H9 (cell line): ENCODE measurements around the gene UFM1. TPM values are rescaled to one million over a fixed set of nuclear protein-coding genes. Genes with fewer than 3 reads are reported as not detected.

Experiments
- DNase-seq: peaks from one replicate; pipeline ENCODE4 v3.0.0-alpha.2; 2017
- H2AFZ ChIP-seq: one replicate; pipeline ENCODE4 v1.6.1; 2013; ENCODE audit warnings: mild to moderate bottlenecking, low read length, control low read depth, moderate library complexity
- H2AK5ac ChIP-seq: 2 replicates; pipeline ENCODE4 v1.6.1; 2013; ENCODE audit warnings: low read length, control low read depth, mixed read lengths; ENCODE audit not compliant: insufficient read length
- H2BK120ac ChIP-seq: one replicate; pipeline ENCODE4 v1.6.1; 2013; ENCODE audit warnings: low read depth, mild to moderate bottlenecking, low read length, control low read depth, inconsistent platforms; ENCODE audit not compliant: poor library complexity, severe bottlenecking
- H2BK12ac ChIP-seq: 2 replicates; pipeline ENCODE4 v1.6.1; 2013; ENCODE audit warnings: low read length, control low read depth, mixed read lengths, low read depth; ENCODE audit not compliant: insufficient read length
- H2BK15ac ChIP-seq: 2 replicates; pipeline ENCODE4 v1.6.1; 2013; ENCODE audit warnings: low read depth, low read length, control low read depth
- H2BK20ac ChIP-seq: one replicate; pipeline ENCODE4 v1.6.1; 2013; ENCODE audit warnings: low read depth, mild to moderate bottlenecking, low read length, control low read depth, inconsistent platforms; ENCODE audit not compliant: poor library complexity, severe bottlenecking
- H2BK5ac ChIP-seq: 2 replicates; pipeline ENCODE4 v1.6.1; 2013; ENCODE audit warnings: low read length, control low read depth, mixed read lengths; ENCODE audit not compliant: insufficient read length
- H3K14ac ChIP-seq: 2 replicates; pipeline ENCODE4 v1.6.1; 2013; ENCODE audit warnings: low read length, control low read depth; ENCODE audit not compliant: insufficient read depth
- H3K18ac ChIP-seq: 2 replicates; pipeline ENCODE4 v1.6.1; 2013; ENCODE audit warnings: low read depth, mild to moderate bottlenecking, mixed read lengths, low read length, control low read depth; ENCODE audit not compliant: insufficient read length
- H3K23ac ChIP-seq: 2 replicates; pipeline ENCODE4 v1.6.1; 2013; ENCODE audit warnings: low read length, control low read depth, mixed read lengths, low read depth; ENCODE audit not compliant: insufficient read length
- H3K23me2 ChIP-seq: 2 replicates; pipeline ENCODE4 v1.6.1; 2013; ENCODE audit warnings: low read depth, mild to moderate bottlenecking, mixed read lengths, low read length, control low read depth; ENCODE audit not compliant: insufficient read length, poor library complexity, severe bottlenecking
- H3K27ac ChIP-seq: 2 replicates; pipeline ENCODE4 v1.5.1; 2013; ENCODE audit warnings: low read length, control low read depth, mixed read lengths, low read depth; ENCODE audit not compliant: insufficient read length
- H3K27me3 ChIP-seq: 2 replicates; pipeline ENCODE4 v1.6.1; 2013; ENCODE audit warnings: low read length, control low read depth, inconsistent platforms; ENCODE audit not compliant: insufficient read depth
- H3K4ac ChIP-seq: 2 replicates; pipeline ENCODE4 v1.6.1; 2013; ENCODE audit warnings: low read depth, mild to moderate bottlenecking, control low read depth, inconsistent platforms, low read length, moderate library complexity
- H3K4me1 ChIP-seq: 2 replicates; pipeline ENCODE4 v1.6.1; 2013; ENCODE audit warnings: low read length, control low read depth, inconsistent platforms; ENCODE audit not compliant: insufficient read depth
- H3K4me2 ChIP-seq: 2 replicates; pipeline ENCODE4 v1.6.1; 2013; ENCODE audit warnings: low read length, control low read depth, mixed read lengths; ENCODE audit not compliant: insufficient read length, insufficient read depth
- H3K56ac ChIP-seq: 2 replicates; pipeline ENCODE4 v1.6.1; 2013; ENCODE audit warnings: low read depth, mild to moderate bottlenecking, mixed read lengths, low read length, control low read depth; ENCODE audit not compliant: insufficient read length
- H3K79me1 ChIP-seq: 2 replicates; pipeline ENCODE4 v1.6.1; 2013; ENCODE audit warnings: low read depth, mild to moderate bottlenecking, moderate library complexity, low read length, control low read depth, inconsistent platforms; ENCODE audit not compliant: insufficient read depth, poor library complexity, severe bottlenecking
- H3K79me2 ChIP-seq: 2 replicates; pipeline ENCODE4 v1.6.1; 2013; ENCODE audit warnings: low read length, control low read depth, inconsistent platforms; ENCODE audit not compliant: insufficient read depth
- H3K9ac ChIP-seq: 2 replicates; pipeline ENCODE4 v1.6.1; 2013; ENCODE audit warnings: low read length, control low read depth, mixed read lengths; ENCODE audit not compliant: insufficient read length; ENCODE audit errors: extremely low read depth
- H3K9me3 ChIP-seq: one replicate; pipeline ENCODE4 v1.6.1; 2013; ENCODE audit warnings: low read depth, low read length, inconsistent platforms; ENCODE audit not compliant: control insufficient read depth
- H3T11ph ChIP-seq: one replicate; pipeline ENCODE4 v1.6.1; 2013; ENCODE audit warnings: mild to moderate bottlenecking, low read length, control low read depth, inconsistent platforms
- H4K20me1 ChIP-seq: one replicate; pipeline ENCODE4 v1.6.1; 2013; ENCODE audit not compliant: control insufficient read depth, insufficient read length, insufficient read depth
- H4K5ac ChIP-seq: 2 replicates; pipeline ENCODE4 v1.6.1; 2013; ENCODE audit warnings: low read depth, mild to moderate bottlenecking, mixed read lengths, low read length, control low read depth; ENCODE audit not compliant: insufficient read length
- H4K8ac ChIP-seq: replicated peaks from 2 replicates; pipeline ENCODE4 v1.6.1; 2013; ENCODE audit warnings: low read length, control low read depth, mixed read lengths, low read depth; ENCODE audit not compliant: insufficient read length
- H4K91ac ChIP-seq: 2 replicates; pipeline ENCODE4 v1.6.1; 2013; ENCODE audit warnings: low read depth, mild to moderate bottlenecking, moderate library complexity, mixed read lengths, low read length, control low read depth; ENCODE audit not compliant: insufficient read length
- H3K27ac Mint-ChIP-seq, 3 experiments: 2 replicates in 2 of 3; 3 replicates in 1 of 3; pipeline ENCODE4 v1.8.0; 2020 to 2021; ENCODE audit warnings: mixed read lengths in 3 of 3, mild to moderate bottlenecking in 1 of 3, moderate library complexity in 1 of 3
- H3K27me3 Mint-ChIP-seq: 2 replicates; pipeline ENCODE4 v1.8.0; 2021; ENCODE audit warnings: low read depth, mild to moderate bottlenecking, moderate library complexity, mixed read lengths
- H3K36me3 Mint-ChIP-seq, 3 experiments: 2 replicates in 2 of 3; 3 replicates in 1 of 3; pipeline ENCODE4 v1.8.0; 2020 to 2021; ENCODE audit warnings: low read depth in 3 of 3, mixed read lengths in 3 of 3; ENCODE audit not compliant: insufficient read depth in 1 of 3
- H3K4me1 Mint-ChIP-seq, 2 experiments: 2 replicates each; pipeline ENCODE4 v1.8.0; 2020; ENCODE audit warnings: mixed read lengths in 2 of 2
- H3K4me3 Mint-ChIP-seq, 2 experiments: 2 replicates in 1 of 2; 3 replicates in 1 of 2; pipeline ENCODE4 v1.8.0; 2020 to 2021; ENCODE audit warnings: mild to moderate bottlenecking in 2 of 2, mixed read lengths in 2 of 2, moderate library complexity in 1 of 2
- H3K9me3 Mint-ChIP-seq, 2 experiments: 2 replicates in 1 of 2; 3 replicates in 1 of 2; pipeline ENCODE4 v1.8.0; 2020; ENCODE audit warnings: mild to moderate bottlenecking in 2 of 2, mixed read lengths in 2 of 2, moderate library complexity in 1 of 2
- CTCF ChIP-seq: fragments of 200-600 bp; sonication (generic); conservative IDR thresholded peaks from 3 replicates; pipeline ENCODE4 v1.8.0; 2021; ENCODE audit warnings: antibody characterized with exemption, mild to moderate bottlenecking
- WGBS: extraction: QIAGEN DNeasy Blood & Tissue Kit; methylation state at CpG from one replicate; pipeline ENCODE4 v1.1.7; 2013; ENCODE audit warnings: missing lambda C conversion rate, low lambda C conversion rate, mixed read lengths; ENCODE audit not compliant: insufficient read length; ENCODE audit errors: extremely low coverage; 5-methylcytosine and 5-hydroxymethylcytosine counted together
- total RNA-seq: library from RNA; stranded (reverse); gene quantifications from 2 replicates; pipeline ENCODE4 v1.2.1, GENCODE V29; 2021

Gene UFM1
- total RNA-seq, 1 experiment from 2014 or later = 57.3 TPM

- H3K18ac ChIP-seq = no peak overlapping the region
- H2BK15ac ChIP-seq = no peak overlapping the region
- no peak overlapping the region for H4K91ac ChIP-seq
- H3K9me3 ChIP-seq = no peaks in the 10 kb centered on the region
- no peak overlapping the region for H2AFZ ChIP-seq
- no peaks in the 10 kb centered on the region for H3K79me1 ChIP-seq
- H3K36me3 Mint-ChIP-seq = no peaks in the 10 kb centered on the region; a peak in 1 of 7 replicates
- DNase-seq = no peak
- H3T11ph ChIP-seq = no peak overlapping the region
- no peak overlapping the region for H3K27ac Mint-ChIP-seq
- no peak overlapping the region for H3K23ac ChIP-seq
- H4K20me1 ChIP-seq = no peaks in the 10 kb centered on the region
- H3K9me3 Mint-ChIP-seq = peaks cover 0 to 5% of the 10 kb centered on the region in 2 experiments; a peak in 2 of 5 replicates
- no CpG with 5 or more reads among the region's 1 CpG for WGBS
- H2AK5ac ChIP-seq = no peak overlapping the region
- no peak overlapping the region for H3K9ac ChIP-seq
- no peak overlapping the region for H4K8ac ChIP-seq
- no peak overlapping the region for H3K4me3 Mint-ChIP-seq
- H2BK12ac ChIP-seq = no peak overlapping the region
- no peak overlapping the region for H4K5ac ChIP-seq
- no peak overlapping the region for H2BK5ac ChIP-seq
- H3K27me3 Mint-ChIP-seq = no peaks in the 10 kb centered on the region; the same call in 1 of the 2 replicates
- H3K23me2 ChIP-seq = no peaks in the 10 kb centered on the region
- no peaks in the 10 kb centered on the region for H3K4me1 ChIP-seq
- H2BK120ac ChIP-seq = no peak overlapping the region
- peaks cover 0 to 6% of the 10 kb centered on the region in 2 experiments; a peak in 2 of 4 replicates for H3K4me1 Mint-ChIP-seq
- no peak overlapping the region for H3K4ac ChIP-seq
- H3K56ac ChIP-seq = no peak overlapping the region
- H3K14ac ChIP-seq = no peak overlapping the region
- TF ChIP-seq CTCF = no peak
- H3K27me3 ChIP-seq = no peaks in the 10 kb centered on the region
- no peak overlapping the region for H3K4me2 ChIP-seq
- no peaks in the 10 kb centered on the region for H3K79me2 ChIP-seq
- H2BK20ac ChIP-seq = no peak overlapping the region
- no peak overlapping the region for H3K27ac ChIP-seq
Measured at GRCh38 chr13:38405216-38405615, 55.6 kb downstream of the UFM1 start.
